ENCODE measurements around the gene GABARAPL2.

GABARAPL2 gene, protein sequence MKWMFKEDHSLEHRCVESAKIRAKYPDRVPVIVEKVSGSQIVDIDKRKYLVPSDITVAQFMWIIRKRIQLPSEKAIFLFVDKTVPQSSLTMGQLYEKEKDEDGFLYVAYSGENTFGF

DNA sequence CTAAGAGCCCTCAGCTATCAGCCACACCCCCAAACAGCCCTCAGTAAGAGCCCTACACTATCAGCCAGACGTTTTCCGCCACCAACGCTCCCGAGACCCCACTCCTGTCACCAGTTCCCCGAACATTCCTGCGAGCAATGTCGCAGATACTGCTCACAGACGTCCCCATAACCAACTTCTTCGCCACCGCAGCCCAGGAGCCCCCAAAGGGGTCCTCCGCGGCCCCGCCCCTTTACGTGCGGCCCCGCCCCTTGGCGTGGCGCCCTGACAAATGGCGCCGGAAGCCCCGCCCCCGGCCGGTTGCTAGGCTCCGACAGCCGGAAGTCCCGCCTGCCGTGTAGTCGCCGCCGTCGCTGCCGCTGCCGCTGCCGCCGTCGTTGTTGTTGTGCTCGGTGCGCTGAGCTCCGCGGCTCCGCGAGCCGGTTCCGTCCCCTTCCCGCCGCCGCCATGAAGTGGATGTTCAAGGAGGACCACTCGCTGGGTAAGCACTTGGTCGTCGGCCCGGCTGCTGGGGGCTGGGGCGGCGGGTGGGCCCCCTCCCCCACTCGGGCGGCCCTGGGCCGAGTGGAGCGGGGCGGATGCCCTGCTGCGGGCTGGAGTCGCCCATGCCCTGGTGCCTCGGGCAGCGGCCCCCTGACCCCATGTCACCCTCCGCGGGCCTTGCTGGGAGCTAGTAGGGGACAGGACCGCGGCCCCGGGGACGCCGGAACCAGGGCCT lies at the start of gene GABARAPL2:
GABARAPL2 (plus strand) TSS at position 340 of the 718 bp plus-strand sequence; CDS start at position 448, 108 bp downstream.
- no peaks in the 10 kb centered on the region for H3K27me3 ChIP-seq (ENCODE audit: insufficient read depth, low read depth, severe bottlenecking)
- H3K27ac ChIP-seq = peak within 1 kb of the TSS; percentile 69
- no peaks in the 10 kb centered on the region for H3K9me3 ChIP-seq (ENCODE audit: severe bottlenecking)
- DNase-seq = peak; percentile 88
- H3K36me3 ChIP-seq = peaks cover 39% of the 10 kb centered on the region
- peak within 1 kb of the TSS; percentile 58 for H3K4me3 ChIP-seq (ENCODE audit: low read depth, low read length)
- TF ChIP-seq, protein P1, sequence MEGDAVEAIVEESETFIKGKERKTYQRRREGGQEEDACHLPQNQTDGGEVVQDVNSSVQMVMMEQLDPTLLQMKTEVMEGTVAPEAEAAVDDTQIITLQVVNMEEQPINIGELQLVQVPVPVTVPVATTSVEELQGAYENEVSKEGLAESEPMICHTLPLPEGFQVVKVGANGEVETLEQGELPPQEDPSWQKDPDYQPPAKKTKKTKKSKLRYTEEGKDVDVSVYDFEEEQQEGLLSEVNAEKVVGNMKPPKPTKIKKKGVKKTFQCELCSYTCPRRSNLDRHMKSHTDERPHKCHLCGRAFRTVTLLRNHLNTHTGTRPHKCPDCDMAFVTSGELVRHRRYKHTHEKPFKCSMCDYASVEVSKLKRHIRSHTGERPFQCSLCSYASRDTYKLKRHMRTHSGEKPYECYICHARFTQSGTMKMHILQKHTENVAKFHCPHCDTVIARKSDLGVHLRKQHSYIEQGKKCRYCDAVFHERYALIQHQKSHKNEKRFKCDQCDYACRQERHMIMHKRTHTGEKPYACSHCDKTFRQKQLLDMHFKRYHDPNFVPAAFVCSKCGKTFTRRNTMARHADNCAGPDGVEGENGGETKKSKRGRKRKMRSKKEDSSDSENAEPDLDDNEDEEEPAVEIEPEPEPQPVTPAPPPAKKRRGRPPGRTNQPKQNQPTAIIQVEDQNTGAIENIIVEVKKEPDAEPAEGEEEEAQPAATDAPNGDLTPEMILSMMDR (IDR thresholded peaks at IDR 0.05; ENCODE audit: low read depth, low read length) = no peak

DNA sequence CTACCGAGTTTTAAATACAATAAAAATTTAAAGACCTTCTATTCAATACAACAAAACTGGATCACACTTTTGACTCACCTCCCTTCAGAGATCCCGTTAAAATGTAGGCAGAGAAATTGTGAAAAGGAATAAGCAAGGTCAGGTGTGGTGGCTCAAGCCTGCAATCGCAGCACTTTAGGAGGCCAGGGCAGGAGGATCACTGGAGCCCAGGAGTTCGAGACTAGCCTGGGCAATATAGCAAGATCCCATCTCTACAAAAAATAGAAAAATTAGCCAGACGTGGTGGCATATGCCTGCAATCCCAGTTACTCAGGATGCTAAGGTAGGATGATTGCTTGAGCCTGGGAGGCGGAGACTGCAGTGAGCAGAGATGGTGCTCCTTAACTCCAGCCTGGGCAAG lies 47.0 kb upstream of the GABARAPL2 start:
- H3K27me3 ChIP-seq (ENCODE audit: insufficient read depth, low read depth, severe bottlenecking) = no peaks in the 10 kb centered on the region
- no peak overlapping the region for H3K27ac ChIP-seq
- TF ChIP-seq, protein P1 (IDR thresholded peaks at IDR 0.05; ENCODE audit: low read depth, low read length) = no peak
- no peak for DNase-seq
- H3K4me3 ChIP-seq (ENCODE audit: low read depth, low read length) = no peak overlapping the region
- no peaks in the 10 kb centered on the region for H3K9me3 ChIP-seq (ENCODE audit: severe bottlenecking)
- H3K36me3 ChIP-seq = no peaks in the 10 kb centered on the region

DNA sequence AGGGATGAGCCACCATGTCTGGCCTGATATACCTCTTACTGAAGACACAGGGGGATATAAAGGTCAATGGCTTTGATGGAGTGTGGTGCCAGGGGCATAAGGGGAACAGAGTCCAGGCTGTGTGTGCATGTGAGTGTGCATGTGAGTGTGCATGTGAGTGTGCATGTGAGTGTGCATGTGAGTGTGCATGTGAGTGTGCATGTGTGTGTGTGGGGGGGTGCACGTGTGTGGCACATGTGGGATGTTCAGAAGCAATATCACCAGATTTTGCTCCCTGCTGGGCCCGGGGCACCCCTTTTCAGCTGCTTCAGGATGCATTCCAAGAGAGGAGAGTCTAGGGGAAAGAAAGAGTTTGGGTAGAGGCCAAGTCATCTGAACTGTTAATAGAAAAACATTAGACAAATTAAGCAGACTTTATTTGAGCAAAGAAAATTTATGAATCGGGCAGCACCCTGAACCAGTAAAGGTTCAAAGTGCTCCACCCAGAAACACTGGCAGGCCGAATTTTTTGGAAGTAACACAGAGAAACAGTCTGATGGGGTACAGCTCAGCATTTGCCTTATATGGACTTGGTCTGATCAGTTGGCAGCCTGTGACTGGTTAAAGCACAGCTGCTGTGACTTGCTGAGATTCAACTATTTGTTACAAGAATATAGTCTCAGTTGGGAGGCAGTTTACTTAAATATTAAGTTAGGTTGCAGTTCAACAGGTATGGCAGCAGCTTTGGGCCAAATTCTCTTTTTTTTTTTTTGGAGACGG lies 40.0 kb upstream of the GABARAPL2 start:
- no peaks in the 10 kb centered on the region for H3K27me3 ChIP-seq (ENCODE audit: insufficient read depth, low read depth, severe bottlenecking)
- no peaks in the 10 kb centered on the region for H3K36me3 ChIP-seq
- H3K9me3 ChIP-seq (ENCODE audit: severe bottlenecking) = no peaks in the 10 kb centered on the region
- TF ChIP-seq, protein P1 (IDR thresholded peaks at IDR 0.05; ENCODE audit: low read depth, low read length) = no peak
- no peak overlapping the region for H3K27ac ChIP-seq
- no peak for DNase-seq
- H3K4me3 ChIP-seq (ENCODE audit: low read depth, low read length) = no peak overlapping the region

DNA sequence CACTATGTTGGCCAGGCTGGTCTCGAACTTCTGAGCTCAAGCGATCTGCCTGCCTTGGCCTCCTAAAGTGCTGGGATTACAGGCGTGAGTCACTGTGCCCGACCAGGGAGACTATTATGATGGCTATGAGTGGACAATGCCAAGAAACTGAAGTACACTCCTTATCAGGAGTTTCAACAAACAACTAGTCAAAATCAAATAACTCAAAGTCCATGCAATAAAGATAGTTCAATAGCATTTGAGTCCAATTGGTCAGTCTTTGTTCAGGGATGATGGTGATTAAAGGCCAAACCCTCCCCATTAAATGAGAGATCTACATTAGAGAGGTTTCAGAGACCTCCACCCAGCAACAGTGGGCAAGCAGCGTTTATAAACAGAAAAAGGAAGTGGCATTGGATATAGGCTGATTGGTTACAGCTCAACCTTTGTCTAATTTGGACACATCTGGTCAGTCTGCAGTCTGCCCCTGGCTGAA lies 38.3 kb upstream of the GABARAPL2 start:
- H3K4me3 ChIP-seq (ENCODE audit: low read depth, low read length) = no peak overlapping the region
- TF ChIP-seq, protein P1 (IDR thresholded peaks at IDR 0.05; ENCODE audit: low read depth, low read length) = no peak
- no peak overlapping the region for H3K27ac ChIP-seq
- no peaks in the 10 kb centered on the region for H3K27me3 ChIP-seq (ENCODE audit: insufficient read depth, low read depth, severe bottlenecking)
- no peak for DNase-seq
- no peaks in the 10 kb centered on the region for H3K9me3 ChIP-seq (ENCODE audit: severe bottlenecking)
- H3K36me3 ChIP-seq = no peaks in the 10 kb centered on the region

DNA sequence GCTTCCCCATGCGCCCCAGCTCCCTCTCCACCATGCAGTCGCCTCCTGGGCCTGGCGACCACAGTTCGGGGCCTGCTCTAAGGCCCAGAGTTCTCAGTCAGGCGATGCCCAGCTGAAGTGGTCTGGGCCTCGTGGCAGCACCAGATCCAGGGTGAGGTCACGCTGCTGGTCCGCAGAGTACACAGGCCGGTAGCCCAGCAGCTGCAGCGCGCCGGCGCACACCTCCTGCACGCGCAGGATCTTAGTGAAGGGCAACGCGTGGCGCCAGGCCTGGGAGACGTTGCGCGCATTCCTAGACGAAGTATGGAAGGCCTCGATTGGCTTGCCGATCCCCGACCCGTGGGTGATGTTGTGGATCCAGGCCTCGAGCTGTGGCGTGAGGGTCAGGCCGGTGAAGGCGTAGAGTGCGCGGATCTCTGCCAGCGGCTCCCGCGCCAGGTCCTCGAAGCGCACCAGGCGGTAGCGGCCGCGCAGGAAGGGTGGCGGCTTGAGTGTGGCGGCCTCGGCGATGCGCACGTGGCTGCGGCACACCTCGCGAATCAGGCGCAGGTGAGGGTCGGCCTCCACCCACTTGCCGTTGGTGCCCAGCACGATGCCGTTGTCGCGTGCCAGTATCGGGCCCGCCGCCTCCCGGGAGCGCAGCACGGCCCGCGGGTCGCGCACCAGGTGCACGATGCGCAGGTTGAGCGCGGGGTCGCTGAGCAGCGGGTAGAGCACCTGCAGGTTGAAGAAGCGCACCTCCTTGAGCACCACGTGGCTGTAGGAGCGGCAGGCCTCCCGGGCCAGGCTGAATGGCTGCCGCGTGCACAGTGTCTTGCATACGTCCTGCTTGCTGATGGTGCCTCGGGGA lies 36.9 kb upstream of the GABARAPL2 start:
- Histone ChIP-seq H3K4me3 (ENCODE audit: low read depth, low read length) (no peak overlapping the region), H3K36me3 (no peaks in the 10 kb centered on the region), H3K27me3 (ENCODE audit: insufficient read depth, low read depth, severe bottlenecking) (no peaks in the 10 kb centered on the region), H3K9me3 (ENCODE audit: severe bottlenecking) (no peaks in the 10 kb centered on the region), H3K27ac (no peak overlapping the region)
- DNase-seq = no peak
- TF ChIP-seq, protein P1 (IDR thresholded peaks at IDR 0.05; ENCODE audit: low read depth, low read length) = no peak

All from WERI-Rb-1 (cell line).